ENCODE data around the gene IGSF21. TPM values are rescaled to one million over a fixed set of nuclear protein-coding genes. Genes with fewer than 3 reads are reported as not detected.

IGSF21 gene
- polyA plus RNA-seq, 2 of the 4 experiments (the other 2 are of a cell fraction) = not detected

- H3K4me1 ChIP-seq = no peaks in the 10 kb centered on the region
- no peaks in the 10 kb centered on the region for H3K9me3 ChIP-seq
- 21% methylated on average over 5 of the region's 13 CpGs for WGBS (ENCODE audit: missing lambda C conversion rate)
- ATAC-seq (no peak), FAIRE-seq (no peak), DNase-seq (ENCODE audit: low read depth in 1 of 2, low spot score in 1 of 2) (no peak)
- ChIA-PET POLR2A (no interaction called here), CTCF (interaction anchor here (1.1 kb wide), 1 partner anchor 274 kb away, joined by 3 read pairs; no protein-coding TSS in a partner anchor)
- no peak overlapping the region for H3K4me2 ChIP-seq
- no peak overlapping the region for H3K27ac ChIP-seq
- H3K4me3 ChIP-seq = no peak overlapping the region
- no peak for TF ChIP-seq KDM5A (IDR thresholded peaks at IDR 0.05)
- no peak for TF ChIP-seq CBX2 (IDR thresholded peaks at IDR 0.05; ENCODE audit: borderline replicate concordance, low read depth)
- TF ChIP-seq CHD2 (IDR thresholded peaks at IDR 0.05; ENCODE audit: low read length, partially characterized antibody) = no peak
- TF ChIP-seq TP53 (CRISPR knock-in tag; IDR thresholded peaks at IDR 0.05) = no peak
- no peak for TF ChIP-seq HDAC2 (IDR thresholded peaks at IDR 0.05)
- no peak for TF ChIP-seq HOXB13 (CRISPR knock-in tag; IDR thresholded peaks at IDR 0.05; ENCODE audit: low read depth)
- TF ChIP-seq NPAS2 (CRISPR knock-in tag; IDR thresholded peaks at IDR 0.05; ENCODE audit: borderline replicate concordance) = no peak
- TF ChIP-seq MAX (IDR thresholded peaks at IDR 0.05) = no peak
- TF ChIP-seq RFX5 (IDR thresholded peaks at IDR 0.05) = no peak
- TF ChIP-seq RARB (CRISPR knock-in tag; IDR thresholded peaks at IDR 0.05) = no peak
- no peak for TF ChIP-seq NFE2L2 (conservative IDR thresholded peaks at IDR 0.05; ENCODE audit: low read length)
- no peak for TF ChIP-seq CEBPB (IDR thresholded peaks at IDR 0.05)
- no peak for TF ChIP-seq NR3C1 (IDR thresholded peaks at IDR 0.05)
- no peak for TF ChIP-seq RCOR1 (IDR thresholded peaks at IDR 0.05; ENCODE audit: low read depth, low read length)
- no peak for TF ChIP-seq FOSL2 (IDR thresholded peaks at IDR 0.05)
- TF ChIP-seq FOSL2 (CRISPR knock-in tag; IDR thresholded peaks at IDR 0.05) = no peak
- TF ChIP-seq FOXS1 (CRISPR knock-in tag; IDR thresholded peaks at IDR 0.05) = no peak
- no peak for TF ChIP-seq HOXB5 (CRISPR knock-in tag; IDR thresholded peaks at IDR 0.05)
- TF ChIP-seq RNF2 (IDR thresholded peaks at IDR 0.05; ENCODE audit: borderline replicate concordance, low read depth) = no peak
- no peak for TF ChIP-seq BHLHE40 (IDR thresholded peaks at IDR 0.05; ENCODE audit: low read depth, low read length)
- no peak for TF ChIP-seq SMC3 (IDR thresholded peaks at IDR 0.05)
Measured at GRCh38 chr1:18307329-18307898, 199.8 kb downstream of the IGSF21 start.

GRCh38 chr1:18309552-18310155 lies 202.1 kb downstream of the IGSF21 start:
- POLR2A ChIA-PET = no interaction called here
- DNase-seq (ENCODE audit: low read depth in 1 of 2, low spot score in 1 of 2) = no peak
- ATAC-seq = no peak
- CTCF ChIA-PET = interaction anchor here (1.4 to 1.6 kb wide), 2 partner anchors 10 to 19 kb away, joined by 3 to 4 read pairs; no protein-coding TSS in a partner anchor
- TF ChIP-seq TP53 (CRISPR knock-in tag; IDR thresholded peaks at IDR 0.05) = no peak
- no peak for TF ChIP-seq HEYL (CRISPR knock-in tag; IDR thresholded peaks at IDR 0.05)
- TF ChIP-seq ZSCAN20 (CRISPR knock-in tag; IDR thresholded peaks at IDR 0.05) = no peak
- TF ChIP-seq PBX3 (IDR thresholded peaks at IDR 0.05) = no peak
- no peak for TF ChIP-seq NPAS2 (CRISPR knock-in tag; IDR thresholded peaks at IDR 0.05; ENCODE audit: borderline replicate concordance)
- no peak for TF ChIP-seq HDAC2 (IDR thresholded peaks at IDR 0.05)
- TF ChIP-seq E2F6 (IDR thresholded peaks at IDR 0.05; ENCODE audit: borderline replicate concordance, low read depth) = no peak
- TF ChIP-seq RCOR1 (IDR thresholded peaks at IDR 0.05; ENCODE audit: low read depth, low read length) = no peak
- TF ChIP-seq ELK1 (IDR thresholded peaks at IDR 0.05; ENCODE audit: low read depth, low read length) = no peak
- no peak for TF ChIP-seq SREBF2 (IDR thresholded peaks at IDR 0.05)
- TF ChIP-seq POLR2A (IDR thresholded peaks at IDR 0.05; ENCODE audit: low read length) = no peak
- Histone ChIP-seq H3K9me3 (no peaks in the 10 kb centered on the region), H3K4me3 (no peak overlapping the region), H3K4me1 (no peaks in the 10 kb centered on the region), H3K27ac (no peak overlapping the region), H3K4me2 (no peak overlapping the region)
- 23% methylated on average over 8 of the region's 10 CpGs for WGBS (ENCODE audit: missing lambda C conversion rate)
- FAIRE-seq = no peak
